CD4-positive, alpha-beta T cell (primary cell): Measurements from ENCODE around the gene METTL24. TPM values are rescaled to one million over a fixed set of nuclear protein-coding genes. Genes with fewer than 3 reads are reported as not detected.

Experiments used
- ATAC-seq: fragments of 200-7000 bp; cut with Tn5 transposase; one replicate; pipeline ENCODE4 v1.10.0; 2022; ENCODE audit warnings: mild to moderate bottlenecking; ENCODE audit not compliant: poor library complexity
- CTCF ChIA-PET: fragments of 350-600 bp; sonication (Branson Sonifier 250); formaldehyde crosslinking; loops from one replicate; lab custom pipeline; 2021; ENCODE audit warnings: antibody characterized with exemption, inconsistent platforms; lab: Charles Lee
- POLR2A ChIA-PET: fragments of 350-600 bp; sonication (Branson Sonifier 250); formaldehyde crosslinking; loops from one replicate; lab custom pipeline; 2021; ENCODE audit warnings: antibody characterized with exemption, inconsistent platforms; lab: Charles Lee
- DNase-seq, 14 experiments: peaks; one replicate each; pipeline ENCODE4 v3.0.0-alpha.2; 2013 to 2020; ENCODE audit warnings: mixed read lengths in 2 of 14
- H3K27ac ChIP-seq, 2 donors: one replicate each; pipeline versions ENCODE4 v1.5.1 to v1.7.0; 2013; ENCODE audit warnings: low read length in 2 of 2, low read depth in 1 of 2, mild to moderate bottlenecking in 1 of 2
- H3K27me3 ChIP-seq, 2 experiments: 1 replicate in 1 of 2; 2 replicates in 1 of 2; pipeline versions ENCODE4 v1.6.1 to v1.7.0; 2013; ENCODE audit warnings: low read length in 2 of 2, control low read depth in 1 of 2, mild to moderate bottlenecking in 1 of 2, moderate library complexity in 1 of 2; ENCODE audit not compliant: insufficient read depth in 2 of 2, control insufficient read depth in 1 of 2
- H3K36me3 ChIP-seq: one replicate; pipeline ENCODE4 v1.6.1; 2013; ENCODE audit warnings: low read length, control low read depth; ENCODE audit not compliant: insufficient read depth
- H3K4me1 ChIP-seq: one replicate; pipeline ENCODE4 v1.6.1; 2013; ENCODE audit warnings: low read length, control low read depth; ENCODE audit not compliant: insufficient read depth
- H3K4me3 ChIP-seq: one replicate; pipeline ENCODE4 v1.5.1; 2013; ENCODE audit warnings: mild to moderate bottlenecking, low read length, moderate library complexity
- H3K9me3 ChIP-seq, 2 experiments: 1 replicate in 1 of 2; 2 replicates in 1 of 2; pipeline versions ENCODE4 v1.6.1 to v1.7.0; 2013; ENCODE audit warnings: low read length in 2 of 2, mild to moderate bottlenecking in 2 of 2, control low read depth in 1 of 2, moderate library complexity in 1 of 2; ENCODE audit not compliant: control insufficient read depth in 1 of 2, insufficient read depth in 1 of 2
- H3K27ac Mint-ChIP-seq: one replicate; pipeline ENCODE4 v1.8.0; 2020; ENCODE audit warnings: mixed read lengths
- H3K27me3 Mint-ChIP-seq: one replicate; pipeline ENCODE4 v1.8.0; 2021; ENCODE audit warnings: mixed read lengths
- H3K36me3 Mint-ChIP-seq: one replicate; pipeline ENCODE4 v1.8.0; 2021; ENCODE audit warnings: low read depth, mixed read lengths
- H3K4me1 Mint-ChIP-seq: one replicate; pipeline ENCODE4 v1.8.0; 2021; ENCODE audit warnings: low read depth, mixed read lengths
- H3K4me3 Mint-ChIP-seq: one replicate; pipeline ENCODE4 v1.8.0; 2020; ENCODE audit warnings: mild to moderate bottlenecking, mixed read lengths
- H3K9me3 Mint-ChIP-seq: one replicate; pipeline ENCODE4 v1.8.0; 2020; ENCODE audit warnings: mixed read lengths
- CTCF ChIP-seq: fragments of 200-600 bp; IDR thresholded peaks from one replicate; pipeline ENCODE4 v1.8.0; 2022; ENCODE audit warnings: antibody characterized with exemption, mild to moderate bottlenecking
- intact Hi-C, 2 experiments: fragments of 100-400 bp; cut with DNase I in 1 of 2; cut with micrococcal nuclease in 1 of 2; formaldehyde crosslinking; loops; one replicate each; pipeline versions ENCODE4 v1.15.1 to v1.9.0; 2023 to 2025; cut with DNase I, micrococcal nuclease
- total RNA-seq, 174 experiments: library from RNA in 2 of 174; stranded (reverse) in 2 of 174; gene quantifications; one replicate each; pipeline ENCODE4 v1.2.3 and lab custom pipeline; 2021 to 2026

METTL24 gene
- total RNA-seq, 2 experiments from 2014 or later: not detected

GRCh38 chr6:110250838-110251237, 107.3 kb downstream of the METTL24 start:
- no peaks in the 10 kb centered on the region for H3K27me3 Mint-ChIP-seq
- no peak overlapping the region for H3K4me3 Mint-ChIP-seq
- peaks cover 9% of the 10 kb centered on the region for H3K36me3 Mint-ChIP-seq
- intact Hi-C loops: no loop called here
- Histone ChIP-seq H3K27me3 (peaks cover 0 to 4% of the 10 kb centered on the region in 2 experiments), H3K4me1 (no peaks in the 10 kb centered on the region), H3K27ac (no peak overlapping the region), H3K4me3 (no peak overlapping the region), H3K9me3 (peaks cover 0 to 4% of the 10 kb centered on the region in 2 experiments), H3K36me3 (no peaks in the 10 kb centered on the region)
- DNase-seq (no peak), ATAC-seq (no peak)
- ChIA-PET CTCF (no interaction called here), POLR2A (no interaction called here)
- no peaks in the 10 kb centered on the region for H3K4me1 Mint-ChIP-seq
- H3K27ac Mint-ChIP-seq: no peak overlapping the region
- TF ChIP-seq CTCF: no peak
- peaks cover 8% of the 10 kb centered on the region for H3K9me3 Mint-ChIP-seq

DNA sequence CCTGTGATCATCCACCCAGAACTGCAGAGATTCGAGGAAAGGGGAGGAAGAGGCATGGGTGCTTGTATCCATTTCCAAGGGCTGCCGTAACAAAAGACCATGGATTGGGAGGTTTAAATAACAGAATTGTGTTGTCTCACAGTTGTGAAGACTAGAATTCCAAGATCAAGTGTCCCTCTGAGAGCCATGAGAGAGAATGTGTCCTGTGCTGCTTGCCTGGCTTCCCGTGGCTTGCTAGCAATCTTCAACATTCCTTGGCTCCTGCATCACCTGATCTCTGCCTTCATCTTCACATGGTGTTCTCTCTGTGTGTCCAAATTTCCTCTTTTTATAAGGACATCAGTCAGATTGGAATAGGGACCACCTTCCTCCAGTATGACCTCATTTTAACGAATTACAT, 108.1 kb downstream of the METTL24 start:
- no peak overlapping the region for H3K4me3 ChIP-seq
- H3K27me3 ChIP-seq: no peaks in the 10 kb centered on the region
- TF ChIP-seq CTCF: no peak
- H3K36me3 Mint-ChIP-seq: peaks cover 9% of the 10 kb centered on the region
- no peak overlapping the region for H3K4me3 Mint-ChIP-seq
- peaks cover 8% of the 10 kb centered on the region for H3K9me3 Mint-ChIP-seq
- ChIA-PET CTCF (no interaction called here), POLR2A (no interaction called here)
- H3K27ac Mint-ChIP-seq: no peak overlapping the region
- no peaks in the 10 kb centered on the region for H3K4me1 ChIP-seq
- no peaks in the 10 kb centered on the region for H3K4me1 Mint-ChIP-seq
- intact Hi-C loops: no loop called here
- ATAC-seq: no peak
- H3K27me3 Mint-ChIP-seq: no peaks in the 10 kb centered on the region
- H3K27ac ChIP-seq: no peak overlapping the region
- H3K9me3 ChIP-seq: peaks cover 0 to 4% of the 10 kb centered on the region in 2 experiments
- no peak for DNase-seq
- no peaks in the 10 kb centered on the region for H3K36me3 ChIP-seq

DNA sequence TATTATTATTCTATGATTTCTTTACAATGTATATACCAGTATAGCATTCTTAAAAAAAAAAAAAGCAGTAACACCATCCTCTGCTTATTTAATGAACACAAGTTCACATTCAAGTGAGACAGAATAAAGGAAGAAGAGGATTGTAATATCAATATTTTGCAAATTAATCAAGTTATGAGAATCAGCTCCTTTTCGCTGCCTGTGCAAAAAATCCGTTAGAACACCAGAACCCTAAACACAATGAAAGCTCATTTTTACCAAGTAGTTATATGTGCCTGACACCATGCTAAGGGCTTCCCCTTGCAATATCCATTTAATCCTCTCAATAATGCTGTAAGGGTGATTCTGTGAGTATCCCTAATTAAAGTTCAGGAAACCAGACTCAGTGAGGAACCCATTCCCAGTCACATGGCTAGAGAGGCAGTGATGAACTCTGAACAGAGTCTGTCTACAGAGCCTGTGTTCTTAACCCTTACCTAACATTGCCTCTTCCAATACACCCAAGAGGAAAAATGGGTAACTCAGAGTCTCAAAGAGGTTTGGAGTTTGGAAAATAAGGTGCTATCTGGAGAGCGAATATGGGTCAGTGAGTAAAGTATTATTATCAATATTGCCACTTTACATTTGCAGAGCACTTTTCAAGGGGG, 111.1 kb downstream of the METTL24 start:
- Histone ChIP-seq H3K9me3 (peaks cover 0 to 4% of the 10 kb centered on the region in 2 experiments), H3K4me1 (no peaks in the 10 kb centered on the region), H3K4me3 (no peak overlapping the region), H3K27ac (no peak overlapping the region), H3K27me3 (no peaks in the 10 kb centered on the region), H3K36me3 (no peaks in the 10 kb centered on the region)
- intact Hi-C loops: no loop called here
- CTCF ChIA-PET: interaction anchor here (1.5 kb wide), 1 partner anchor 19 kb away, joined by 3 read pairs; no protein-coding TSS in a partner anchor
- Mint-ChIP-seq H3K36me3 (peaks cover 3% of the 10 kb centered on the region), H3K9me3 (peaks cover 8% of the 10 kb centered on the region), H3K27ac (no peak overlapping the region), H3K27me3 (no peaks in the 10 kb centered on the region), H3K4me3 (no peak overlapping the region), H3K4me1 (no peaks in the 10 kb centered on the region)
- ATAC-seq: no peak
- POLR2A ChIA-PET: interaction anchor here (1.1 kb wide), 1 partner anchor 8 kb away, joined by 3 read pairs; no protein-coding TSS in a partner anchor
- DNase-seq: no peak
- TF ChIP-seq CTCF: no peak
